WTC11 (cell line): Measurements from ENCODE around the gene RREB1. TPM values are rescaled to one million over a fixed set of nuclear protein-coding genes. Genes with fewer than 3 reads are reported as not detected.

Experiments
- ATAC-seq: fragments of 200-7000 bp; cut with Tn5 transposase; 2 replicates; pipeline ENCODE4 v1.10.0; 2021; ENCODE audit warnings: mild to moderate bottlenecking, moderate library complexity
- CTCF ChIA-PET: fragments of 300-600 bp; sonication (Branson Sonifier 250); formaldehyde crosslinking; loops from one replicate; lab custom pipeline; 2021; ENCODE audit warnings: antibody characterized with exemption; lab: Charles Lee
- POLR2A ChIA-PET: fragments of 350-600 bp; sonication (Branson Sonifier 250); formaldehyde crosslinking; loops from one replicate; lab custom pipeline; 2021; ENCODE audit warnings: antibody characterized with exemption; lab: Charles Lee
- DNase-seq: peaks from one replicate; pipeline ENCODE4 v3.0.0; 2021; ENCODE audit warnings: low spot score
- H3K27ac Mint-ChIP-seq: 2 replicates; pipeline ENCODE4 v1.8.0; 2021; ENCODE audit warnings: mixed read lengths
- H3K27me3 Mint-ChIP-seq: 2 replicates; pipeline ENCODE4 v1.8.0; 2021; ENCODE audit warnings: low read depth, mild to moderate bottlenecking, moderate library complexity, mixed read lengths
- H3K36me3 Mint-ChIP-seq: 2 replicates; pipeline ENCODE4 v1.8.0; 2021; ENCODE audit warnings: mixed read lengths
- H3K4me1 Mint-ChIP-seq: 2 replicates; pipeline ENCODE4 v1.8.0; 2022; ENCODE audit warnings: mixed read lengths
- H3K4me3 Mint-ChIP-seq: 2 replicates; pipeline ENCODE4 v1.8.0; 2021; ENCODE audit warnings: mild to moderate bottlenecking, moderate library complexity, mixed read lengths
- H3K9me3 Mint-ChIP-seq: 2 replicates; pipeline ENCODE4 v1.8.0; 2021; ENCODE audit warnings: mixed read lengths
- ATF1 ChIP-seq: sonication (generic); formaldehyde crosslinking; IDR thresholded peaks from 2 replicates; pipeline ENCODE4 v1.8.1; 2023; ENCODE audit warnings: mild to moderate bottlenecking, moderate library complexity, missing genetic modification reagents
- ATF2 ChIP-seq: sonication (generic); formaldehyde crosslinking; IDR thresholded peaks from 2 replicates; pipeline ENCODE4 v1.8.1; 2022; ENCODE audit warnings: low read depth, missing genetic modification reagents, borderline replicate concordance
- CREB1 ChIP-seq: sonication (generic); formaldehyde crosslinking; IDR thresholded peaks from 2 replicates; pipeline ENCODE4 v1.8.0; 2023; ENCODE audit warnings: mild to moderate bottlenecking, missing genetic modification reagents
- ESRRA ChIP-seq: sonication (generic); formaldehyde crosslinking; IDR thresholded peaks from 2 replicates; pipeline ENCODE4 v1.8.1; 2022; ENCODE audit warnings: mild to moderate bottlenecking, missing genetic modification reagents, borderline replicate concordance
- ETV6 ChIP-seq: sonication (generic); formaldehyde crosslinking; IDR thresholded peaks from 2 replicates; pipeline ENCODE4 v1.8.1; 2022; ENCODE audit warnings: mild to moderate bottlenecking, missing genetic modification reagents
- GTF2I ChIP-seq: fragments of 250-450 bp; sonication (Bioruptor Pico); conservative IDR thresholded peaks from 2 replicates; pipeline ENCODE4 v1.4.0; 2021; ENCODE audit warnings: mild to moderate bottlenecking
- KAT7 ChIP-seq: sonication (generic); formaldehyde crosslinking; IDR thresholded peaks from 2 replicates; pipeline ENCODE4 v1.8.1; 2023; ENCODE audit warnings: missing genetic modification reagents, mild to moderate bottlenecking, borderline replicate concordance
- MYBL2 ChIP-seq: sonication (generic); formaldehyde crosslinking; IDR thresholded peaks from 2 replicates; pipeline ENCODE4 v1.8.1; 2023; ENCODE audit warnings: mild to moderate bottlenecking, moderate library complexity, missing genetic modification reagents
- NR2C2 ChIP-seq: sonication (generic); formaldehyde crosslinking; IDR thresholded peaks from 2 replicates; pipeline ENCODE4 v1.8.0; 2022; ENCODE audit warnings: mild to moderate bottlenecking, missing genetic modification reagents
- SMAD4 ChIP-seq: sonication (generic); formaldehyde crosslinking; IDR thresholded peaks from 2 replicates; pipeline ENCODE4 v1.8.0; 2022; ENCODE audit warnings: mild to moderate bottlenecking, missing genetic modification reagents
- SOX15 ChIP-seq: fragments of 250-450 bp; sonication (Bioruptor Pico); IDR thresholded peaks from 2 replicates; pipeline ENCODE4 v1.9.0; 2021; ENCODE audit warnings: mild to moderate bottlenecking
- SP1 ChIP-seq: sonication (generic); formaldehyde crosslinking; conservative IDR thresholded peaks from 2 replicates; pipeline ENCODE4 v1.8.1; 2022; ENCODE audit warnings: missing genetic modification reagents
- TEAD4 ChIP-seq: sonication (generic); formaldehyde crosslinking; IDR thresholded peaks from 2 replicates; pipeline ENCODE4 v1.8.0; 2022; ENCODE audit warnings: mild to moderate bottlenecking, missing genetic modification reagents
- ZNF121 ChIP-seq: sonication (generic); formaldehyde crosslinking; IDR thresholded peaks from 2 replicates; pipeline ENCODE4 v1.8.0; 2023; ENCODE audit warnings: missing genetic modification reagents
- ZNF671 ChIP-seq: fragments of 250-450 bp; sonication (Bioruptor Pico); IDR thresholded peaks from 2 replicates; pipeline ENCODE4 v1.8.0; 2021; ENCODE audit warnings: mild to moderate bottlenecking
- total RNA-seq: library from RNA; stranded (reverse); gene quantifications from 3 replicates; pipeline ENCODE4 v1.2.3, GENCODE V29; 2021
- TF ChIP-seq, protein P1 (sequence below): sonication (generic); formaldehyde crosslinking; IDR thresholded peaks from 2 replicates; pipeline ENCODE4 v1.8.0; 2023; ENCODE audit warnings: mild to moderate bottlenecking, missing genetic modification reagents
- TF ChIP-seq, protein P2 (sequence below): fragments of 250-450 bp; sonication (Bioruptor Pico); conservative IDR thresholded peaks from 2 replicates; pipeline ENCODE4 v1.9.0; 2021; ENCODE audit warnings: mild to moderate bottlenecking
- TF ChIP-seq, protein P3 (sequence below): fragments of 250-450 bp; sonication (Bioruptor Pico); IDR thresholded peaks from 2 replicates; pipeline ENCODE4 v1.8.0; 2021; ENCODE audit warnings: mild to moderate bottlenecking
- TF ChIP-seq, protein P4 (sequence below): sonication (generic); formaldehyde crosslinking; IDR thresholded peaks from 2 replicates; pipeline ENCODE4 v1.8.1; 2022; ENCODE audit warnings: missing genetic modification reagents, borderline replicate concordance
- TF ChIP-seq, protein P5 (sequence below): sonication (generic); formaldehyde crosslinking; IDR thresholded peaks from 2 replicates; pipeline ENCODE4 v1.8.1; 2023; ENCODE audit warnings: mild to moderate bottlenecking, missing genetic modification reagents, borderline replicate concordance

Gene RREB1
- total RNA-seq, 1 experiment from 2014 or later = 38.5 TPM

- DNase-seq = no peak
- Mint-ChIP-seq H3K27me3 (no peaks in the 10 kb centered on the region), H3K4me3 (no peak overlapping the region), H3K36me3 (peaks cover 43% of the 10 kb centered on the region), H3K4me1 (peaks cover 20% of the 10 kb centered on the region), H3K27ac (peak overlapping the region; percentile 55; the same call in 1 of the 2 replicates), H3K9me3 (no peaks in the 10 kb centered on the region)
- peak; percentile 41 for ATAC-seq
- POLR2A ChIA-PET = no interaction called here
- CTCF ChIA-PET = interaction anchor here (0.8 to 1.8 kb wide), 3 partner anchors 13 to 538 kb away, joined by 3 to 9 read pairs (median 3); no protein-coding TSS in a partner anchor
- TF ChIP-seq, protein P1, sequence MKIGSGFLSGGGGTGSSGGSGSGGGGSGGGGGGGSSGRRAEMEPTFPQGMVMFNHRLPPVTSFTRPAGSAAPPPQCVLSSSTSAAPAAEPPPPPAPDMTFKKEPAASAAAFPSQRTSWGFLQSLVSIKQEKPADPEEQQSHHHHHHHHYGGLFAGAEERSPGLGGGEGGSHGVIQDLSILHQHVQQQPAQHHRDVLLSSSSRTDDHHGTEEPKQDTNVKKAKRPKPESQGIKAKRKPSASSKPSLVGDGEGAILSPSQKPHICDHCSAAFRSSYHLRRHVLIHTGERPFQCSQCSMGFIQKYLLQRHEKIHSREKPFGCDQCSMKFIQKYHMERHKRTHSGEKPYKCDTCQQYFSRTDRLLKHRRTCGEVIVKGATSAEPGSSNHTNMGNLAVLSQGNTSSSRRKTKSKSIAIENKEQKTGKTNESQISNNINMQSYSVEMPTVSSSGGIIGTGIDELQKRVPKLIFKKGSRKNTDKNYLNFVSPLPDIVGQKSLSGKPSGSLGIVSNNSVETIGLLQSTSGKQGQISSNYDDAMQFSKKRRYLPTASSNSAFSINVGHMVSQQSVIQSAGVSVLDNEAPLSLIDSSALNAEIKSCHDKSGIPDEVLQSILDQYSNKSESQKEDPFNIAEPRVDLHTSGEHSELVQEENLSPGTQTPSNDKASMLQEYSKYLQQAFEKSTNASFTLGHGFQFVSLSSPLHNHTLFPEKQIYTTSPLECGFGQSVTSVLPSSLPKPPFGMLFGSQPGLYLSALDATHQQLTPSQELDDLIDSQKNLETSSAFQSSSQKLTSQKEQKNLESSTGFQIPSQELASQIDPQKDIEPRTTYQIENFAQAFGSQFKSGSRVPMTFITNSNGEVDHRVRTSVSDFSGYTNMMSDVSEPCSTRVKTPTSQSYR = no peak
- TF ChIP-seq ATF2 (CRISPR knock-in tag) (no peak), ATF1 (no peak), TEAD4 (no peak), NR2C2 (no peak), KAT7 (CRISPR knock-in tag) (no peak), CREB1 (CRISPR knock-in tag) (no peak), GTF2I (CRISPR knock-in tag) (no peak), SMAD4 (no peak), ETV6 (no peak)
- TF ChIP-seq, protein P2, sequence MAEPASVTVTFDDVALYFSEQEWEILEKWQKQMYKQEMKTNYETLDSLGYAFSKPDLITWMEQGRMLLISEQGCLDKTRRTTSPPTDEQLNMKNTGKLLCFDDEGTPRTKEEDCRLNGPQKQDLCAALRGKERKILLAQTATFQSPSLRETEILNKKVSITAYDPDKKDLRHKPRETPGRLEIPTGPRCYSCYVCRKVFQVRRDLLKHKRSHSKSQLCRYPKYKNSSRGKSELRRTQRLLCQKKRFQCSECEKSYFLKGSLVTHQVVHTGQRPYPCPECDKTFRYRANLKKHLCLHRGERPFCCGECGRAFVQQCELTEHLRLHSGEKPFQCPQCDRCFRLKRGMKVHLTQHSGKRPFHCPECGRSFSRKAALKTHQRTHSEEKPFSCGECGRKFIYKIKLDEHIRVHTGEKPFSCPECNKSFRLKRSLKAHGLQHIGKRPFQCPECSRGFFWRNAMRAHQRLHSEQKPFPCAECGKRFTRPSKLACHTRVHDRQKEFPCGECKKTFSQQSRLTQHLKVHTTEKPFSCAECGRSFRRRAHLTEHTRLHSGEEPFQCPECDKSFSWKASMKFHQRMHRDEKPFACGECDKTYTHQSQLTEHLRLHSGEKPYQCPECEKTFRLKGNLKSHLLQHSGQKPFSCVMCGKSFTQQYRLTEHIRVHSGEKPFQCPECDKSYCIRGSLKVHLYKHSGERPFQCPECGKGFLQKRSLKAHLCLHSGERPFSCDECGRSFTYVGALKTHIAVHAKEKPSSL (CRISPR knock-in tag) = no peak
- TF ChIP-seq, protein P3, sequence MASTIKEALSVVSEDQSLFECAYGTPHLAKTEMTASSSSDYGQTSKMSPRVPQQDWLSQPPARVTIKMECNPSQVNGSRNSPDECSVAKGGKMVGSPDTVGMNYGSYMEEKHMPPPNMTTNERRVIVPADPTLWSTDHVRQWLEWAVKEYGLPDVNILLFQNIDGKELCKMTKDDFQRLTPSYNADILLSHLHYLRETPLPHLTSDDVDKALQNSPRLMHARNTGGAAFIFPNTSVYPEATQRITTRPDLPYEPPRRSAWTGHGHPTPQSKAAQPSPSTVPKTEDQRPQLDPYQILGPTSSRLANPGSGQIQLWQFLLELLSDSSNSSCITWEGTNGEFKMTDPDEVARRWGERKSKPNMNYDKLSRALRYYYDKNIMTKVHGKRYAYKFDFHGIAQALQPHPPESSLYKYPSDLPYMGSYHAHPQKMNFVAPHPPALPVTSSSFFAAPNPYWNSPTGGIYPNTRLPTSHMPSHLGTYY (CRISPR knock-in tag) = no peak
Observed at GRCh38 chr6:7224731-7225130, 117.0 kb downstream of the RREB1 start.

GRCh38 chr6:7228662-7229375 lies 121.1 kb downstream of the RREB1 start:
- DNase-seq (no peak), ATAC-seq (no peak)
- Mint-ChIP-seq H3K9me3 (no peaks in the 10 kb centered on the region), H3K36me3 (peaks cover 46% of the 10 kb centered on the region), H3K27me3 (no peaks in the 10 kb centered on the region), H3K27ac (no peak overlapping the region), H3K4me1 (peaks cover 15% of the 10 kb centered on the region), H3K4me3 (no peak overlapping the region)
- CTCF ChIA-PET = no interaction called here
- no peak for TF ChIP-seq SP1 (CRISPR knock-in tag)
- no peak for TF ChIP-seq ESRRA (CRISPR knock-in tag)
- no peak for TF ChIP-seq MYBL2 (CRISPR knock-in tag)
- TF ChIP-seq ZNF121 (CRISPR knock-in tag) = peak; percentile 47; the same call in 1 of the 2 replicates
- TF ChIP-seq ZNF671 (CRISPR knock-in tag) = no peak
- no peak for TF ChIP-seq SOX15 (CRISPR knock-in tag)
- TF ChIP-seq, protein P4, sequence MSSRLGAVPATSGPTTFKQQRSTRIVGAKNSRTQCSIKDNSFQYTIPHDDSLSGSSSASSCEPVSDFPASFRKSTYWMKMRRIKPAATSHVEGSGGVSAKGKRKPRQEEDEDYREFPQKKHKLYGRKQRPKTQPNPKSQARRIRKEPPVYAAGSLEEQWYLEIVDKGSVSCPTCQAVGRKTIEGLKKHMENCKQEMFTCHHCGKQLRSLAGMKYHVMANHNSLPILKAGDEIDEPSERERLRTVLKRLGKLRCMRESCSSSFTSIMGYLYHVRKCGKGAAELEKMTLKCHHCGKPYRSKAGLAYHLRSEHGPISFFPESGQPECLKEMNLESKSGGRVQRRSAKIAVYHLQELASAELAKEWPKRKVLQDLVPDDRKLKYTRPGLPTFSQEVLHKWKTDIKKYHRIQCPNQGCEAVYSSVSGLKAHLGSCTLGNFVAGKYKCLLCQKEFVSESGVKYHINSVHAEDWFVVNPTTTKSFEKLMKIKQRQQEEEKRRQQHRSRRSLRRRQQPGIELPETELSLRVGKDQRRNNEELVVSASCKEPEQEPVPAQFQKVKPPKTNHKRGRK (CRISPR knock-in tag) = no peak
- TF ChIP-seq, protein P5, sequence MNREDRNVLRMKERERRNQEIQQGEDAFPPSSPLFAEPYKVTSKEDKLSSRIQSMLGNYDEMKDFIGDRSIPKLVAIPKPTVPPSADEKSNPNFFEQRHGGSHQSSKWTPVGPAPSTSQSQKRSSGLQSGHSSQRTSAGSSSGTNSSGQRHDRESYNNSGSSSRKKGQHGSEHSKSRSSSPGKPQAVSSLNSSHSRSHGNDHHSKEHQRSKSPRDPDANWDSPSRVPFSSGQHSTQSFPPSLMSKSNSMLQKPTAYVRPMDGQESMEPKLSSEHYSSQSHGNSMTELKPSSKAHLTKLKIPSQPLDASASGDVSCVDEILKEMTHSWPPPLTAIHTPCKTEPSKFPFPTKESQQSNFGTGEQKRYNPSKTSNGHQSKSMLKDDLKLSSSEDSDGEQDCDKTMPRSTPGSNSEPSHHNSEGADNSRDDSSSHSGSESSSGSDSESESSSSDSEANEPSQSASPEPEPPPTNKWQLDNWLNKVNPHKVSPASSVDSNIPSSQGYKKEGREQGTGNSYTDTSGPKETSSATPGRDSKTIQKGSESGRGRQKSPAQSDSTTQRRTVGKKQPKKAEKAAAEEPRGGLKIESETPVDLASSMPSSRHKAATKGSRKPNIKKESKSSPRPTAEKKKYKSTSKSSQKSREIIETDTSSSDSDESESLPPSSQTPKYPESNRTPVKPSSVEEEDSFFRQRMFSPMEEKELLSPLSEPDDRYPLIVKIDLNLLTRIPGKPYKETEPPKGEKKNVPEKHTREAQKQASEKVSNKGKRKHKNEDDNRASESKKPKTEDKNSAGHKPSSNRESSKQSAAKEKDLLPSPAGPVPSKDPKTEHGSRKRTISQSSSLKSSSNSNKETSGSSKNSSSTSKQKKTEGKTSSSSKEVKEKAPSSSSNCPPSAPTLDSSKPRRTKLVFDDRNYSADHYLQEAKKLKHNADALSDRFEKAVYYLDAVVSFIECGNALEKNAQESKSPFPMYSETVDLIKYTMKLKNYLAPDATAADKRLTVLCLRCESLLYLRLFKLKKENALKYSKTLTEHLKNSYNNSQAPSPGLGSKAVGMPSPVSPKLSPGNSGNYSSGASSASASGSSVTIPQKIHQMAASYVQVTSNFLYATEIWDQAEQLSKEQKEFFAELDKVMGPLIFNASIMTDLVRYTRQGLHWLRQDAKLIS (CRISPR knock-in tag) = no peak
- POLR2A ChIA-PET = no interaction called here
